ENCODE measurements around the gene C6orf141.
"Not testable (repeated sequence)": the region's sequence is repeated elsewhere in the genome, so short reads cannot be mapped to it uniquely, and the experiment has no call there.

Gene C6orf141

GRCh38 chr6:49579649-49580048 lies 29.2 kb downstream of the C6orf141 start:
- DNase-seq (ENCODE audit: low spot score) = no peak

DNA sequence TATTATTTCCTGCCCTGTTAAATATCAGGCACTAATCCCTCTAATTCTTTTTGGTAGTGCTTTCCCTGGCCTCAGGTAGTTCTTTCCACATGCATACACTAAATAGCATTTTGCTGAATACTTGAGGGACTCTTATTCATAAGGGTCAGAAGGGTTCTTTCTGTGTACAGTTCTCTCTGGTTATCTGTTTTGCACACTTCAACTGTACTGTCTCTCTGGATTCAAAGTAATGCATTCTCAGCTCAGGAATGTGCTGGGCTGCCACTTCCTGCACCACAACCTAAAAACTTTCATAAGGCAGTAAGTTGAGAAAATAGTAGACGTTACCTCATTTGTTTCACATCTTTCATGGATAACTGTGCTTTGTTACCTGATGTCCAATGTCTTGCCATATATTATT lies 32.1 kb downstream of the C6orf141 start:
- no peak for DNase-seq (ENCODE audit: low spot score)

GRCh38 chr6:49587262-49587661 lies 36.8 kb downstream of the C6orf141 start:
- not testable (repeated sequence) for DNase-seq (ENCODE audit: low spot score)
